HCT116 (cell line): ENCODE results near the gene HECW1. TPM values are rescaled to one million over a fixed set of nuclear protein-coding genes. Genes with fewer than 3 reads are reported as not detected.

Experiments
- ATAC-seq: fragments of 200-7000 bp; cut with Tn5 transposase; 2 replicates; pipeline ENCODE4 v1.9.1; 2020; ENCODE audit warnings: mild to moderate bottlenecking, moderate library complexity
- BruUV-seq: library from RNA; stranded (reverse); fragments of 400-500 nt; replicated peaks from 2 replicates; lab custom pipeline; 2021; lab: Mats Ljungman, UMichigan
- CTCF ChIA-PET: fragments of 300-600 bp; sonication (Branson Sonifier 250); formaldehyde crosslinking; loops from one replicate; lab custom pipeline; 2021; ENCODE audit warnings: antibody characterized with exemption; lab: Charles Lee
- POLR2A ChIA-PET: fragments of 300-600, 350-600 bp; sonication (Branson Sonifier 250); formaldehyde crosslinking; loops from one replicate; lab custom pipeline; 2021; ENCODE audit warnings: antibody characterized with exemption; lab: Charles Lee
- RAD21 ChIA-PET, 2 experiments: fragments of 300-600 bp; sonication (Branson Sonifier 250); formaldehyde crosslinking; loops; one replicate each; lab custom pipeline; 2023; ENCODE audit warnings: low total read pairs in 2 of 2; ENCODE audit not compliant: uncharacterized antibody in 2 of 2, unreplicated experiment in 2 of 2, low non-redundant PET in 1 of 2; lab: Charles Lee
- DNase-seq: peaks from one replicate; pipeline ENCODE4 v3.0.0-alpha.2; 2010; ENCODE audit warnings: low read depth, low spot score
- H2AFZ ChIP-seq: fragments of 200-600 bp; shearing (Covaris generic), sonication (generic); 2 replicates; pipeline ENCODE4 v1.6.1; 2017; ENCODE audit warnings: low read depth, mixed run types, mixed read lengths, antibody characterized with exemption, low read length; ENCODE audit not compliant: poor library complexity, severe bottlenecking
- H3K27ac ChIP-seq: 2 replicates; pipeline ENCODE4 v1.5.1; 2012; ENCODE audit warnings: low read depth, low read length
- H3K27me3 ChIP-seq: fragments of 200-600 bp; sonication (generic); 2 replicates; pipeline ENCODE4 v1.6.1; 2016; ENCODE audit warnings: mixed run types, low read length, mixed read lengths; ENCODE audit not compliant: insufficient read depth
- H3K36me3 ChIP-seq, 2 experiments: fragments of 200-500 bp in 1 of 2; fragments of 200-600 bp in 1 of 2; sonication (Bioruptor generic) in 1 of 2; sonication (generic) in 1 of 2; 2 replicates each; pipeline versions ENCODE4 v1.5.1 to v1.6.1; 2014 to 2016; ENCODE audit warnings: low read length in 2 of 2, inconsistent platforms in 1 of 2, mixed read lengths in 1 of 2, mixed run types in 1 of 2; ENCODE audit not compliant: insufficient read depth in 2 of 2, control insufficient read depth in 1 of 2
- H3K4me1 ChIP-seq, 2 experiments: fragments of 200-600 bp in 1 of 2; sonication (generic) in 1 of 2; 2 replicates each; pipeline versions ENCODE4 v1.5.1 to v1.6.1; 2012 to 2017; ENCODE audit warnings: low read length in 2 of 2, inconsistent platforms in 1 of 2, mild to moderate bottlenecking in 1 of 2, mixed read lengths in 1 of 2, mixed run types in 1 of 2, moderate library complexity in 1 of 2; ENCODE audit not compliant: insufficient read depth in 2 of 2, control insufficient read depth in 1 of 2
- H3K4me2 ChIP-seq: fragments of 200-600 bp; sonication (generic); 2 replicates; pipeline ENCODE4 v1.6.1; 2017; ENCODE audit warnings: mixed run types, low read length, mixed read lengths
- H3K4me3 ChIP-seq, 2 experiments: fragments of 200-600 bp in 1 of 2; sonication (generic) in 1 of 2; replicated peaks in 1 of 2; 2 replicates each; pipeline ENCODE4 v1.5.1; 2011 to 2016; ENCODE audit warnings: low read length in 2 of 2, control low read depth in 1 of 2, low read depth in 1 of 2, mild to moderate bottlenecking in 1 of 2, mixed read lengths in 1 of 2, mixed run types in 1 of 2
- H3K79me2 ChIP-seq: fragments of 200-600 bp; sonication (generic); 2 replicates; pipeline ENCODE4 v1.6.1; 2017; ENCODE audit warnings: mild to moderate bottlenecking, mixed run types, low read length, moderate library complexity, mixed read lengths; ENCODE audit not compliant: insufficient read depth
- H3K9ac ChIP-seq: fragments of 200-600 bp; sonication (generic); 2 replicates; pipeline ENCODE4 v1.6.1; 2016; ENCODE audit warnings: low read length, mixed read lengths
- H3K9me2 ChIP-seq: fragments of 200-600 bp; sonication (generic), shearing (Covaris generic); 2 replicates; pipeline ENCODE4 v1.6.1; 2017; ENCODE audit warnings: mixed run types, mild to moderate bottlenecking, moderate library complexity; ENCODE audit not compliant: insufficient read depth
- H3K9me3 ChIP-seq, 2 experiments: fragments of 200-500 bp in 1 of 2; fragments of 200-600 bp in 1 of 2; sonication (Bioruptor generic) in 1 of 2; sonication (generic) in 1 of 2; 2 replicates each; pipeline ENCODE4 v1.6.1; 2014 to 2017; ENCODE audit warnings: low read length in 2 of 2, mixed read lengths in 2 of 2, inconsistent platforms in 1 of 2, low read depth in 1 of 2, mild to moderate bottlenecking in 1 of 2, mixed run types in 1 of 2, moderate library complexity in 1 of 2; ENCODE audit not compliant: control insufficient read depth in 1 of 2, insufficient read depth in 1 of 2
- H4K20me1 ChIP-seq: fragments of 200-600 bp; sonication (generic), shearing (Covaris generic); 2 replicates; pipeline ENCODE4 v1.6.1; 2017; ENCODE audit warnings: mixed run types, mild to moderate bottlenecking, moderate library complexity; ENCODE audit not compliant: insufficient read depth
- CEBPB ChIP-seq: IDR thresholded peaks from 2 replicates; pipeline ENCODE4 v1.6.1; 2012; ENCODE audit warnings: low read depth
- EGR1 ChIP-seq: IDR thresholded peaks from 2 replicates; pipeline ENCODE4 v1.6.1; 2012; ENCODE audit warnings: low read depth
- ELF1 ChIP-seq: IDR thresholded peaks from 2 replicates; pipeline ENCODE4 v1.6.1; 2012; ENCODE audit warnings: low read depth, borderline replicate concordance
- FOSL1 ChIP-seq: IDR thresholded peaks from 2 replicates; pipeline ENCODE4 v1.6.1; 2012; ENCODE audit warnings: low read depth
- POLR2AphosphoS5 ChIP-seq: IDR thresholded peaks from 2 replicates; pipeline ENCODE4 v1.6.1; 2011; ENCODE audit warnings: mild to moderate bottlenecking, low read depth, low read length, moderate library complexity
- SP1 ChIP-seq: IDR thresholded peaks from 2 replicates; pipeline ENCODE4 v1.6.1; 2012; ENCODE audit warnings: low read depth
- ZFX ChIP-seq: fragments of 450-650 bp; IDR thresholded peaks from 2 replicates; pipeline ENCODE4 v1.6.1; 2017
- intact Hi-C: fragments of 100-400 bp; cut with micrococcal nuclease; formaldehyde crosslinking; loops from 2 replicates; pipeline ENCODE4 v1.10.0; 2022
- total RNA-seq: library from RNA; stranded (reverse); gene quantifications from one replicate; pipeline ENCODE4 v1.2.1, GENCODE V29; 2021; ENCODE audit not compliant: unreplicated experiment
- TF ChIP-seq, protein P1 (sequence below), 3 experiments: fragments of 200-600 bp in 1 of 3; sonication (generic) in 1 of 3; IDR thresholded peaks in 2 of 3; conservative IDR thresholded peaks in 1 of 3; 2 replicates each; pipeline ENCODE4 v1.5.1; 2012 to 2017; ENCODE audit warnings: low read depth in 2 of 3, low read length in 2 of 3, antibody characterized with exemption in 1 of 3, borderline replicate concordance in 1 of 3, control low read depth in 1 of 3, mild to moderate bottlenecking in 1 of 3, mixed read lengths in 1 of 3, mixed run types in 1 of 3, moderate library complexity in 1 of 3; ENCODE audit not compliant: insufficient read depth in 1 of 3
- TF ChIP-seq, protein P2 (sequence below): IDR thresholded peaks from 2 replicates; pipeline ENCODE4 v1.6.1; 2012

The HECW1 gene
- total RNA-seq, 1 experiment from 2014 or later = 5.6 TPM

DNA sequence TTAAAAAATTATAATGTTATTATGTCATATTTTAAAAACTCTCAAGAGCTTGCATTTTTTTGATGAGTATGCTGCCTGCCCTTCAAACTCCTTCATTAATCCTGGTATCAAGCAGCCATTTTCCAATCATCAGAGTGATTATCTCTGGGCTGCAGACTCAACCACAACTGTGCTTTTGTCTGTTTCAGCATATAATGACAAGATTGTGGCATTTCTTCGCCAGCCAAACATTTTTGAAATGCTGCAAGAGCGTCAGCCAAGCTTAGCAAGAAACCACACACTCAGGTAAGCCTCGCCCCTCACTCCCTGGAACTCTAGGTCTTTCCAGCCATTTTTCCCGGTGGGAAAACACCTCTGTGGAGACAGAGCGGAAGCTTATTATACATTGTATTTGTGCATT lies 380.4 kb downstream of the HECW1 start (continued):
- TF ChIP-seq, protein P1, sequence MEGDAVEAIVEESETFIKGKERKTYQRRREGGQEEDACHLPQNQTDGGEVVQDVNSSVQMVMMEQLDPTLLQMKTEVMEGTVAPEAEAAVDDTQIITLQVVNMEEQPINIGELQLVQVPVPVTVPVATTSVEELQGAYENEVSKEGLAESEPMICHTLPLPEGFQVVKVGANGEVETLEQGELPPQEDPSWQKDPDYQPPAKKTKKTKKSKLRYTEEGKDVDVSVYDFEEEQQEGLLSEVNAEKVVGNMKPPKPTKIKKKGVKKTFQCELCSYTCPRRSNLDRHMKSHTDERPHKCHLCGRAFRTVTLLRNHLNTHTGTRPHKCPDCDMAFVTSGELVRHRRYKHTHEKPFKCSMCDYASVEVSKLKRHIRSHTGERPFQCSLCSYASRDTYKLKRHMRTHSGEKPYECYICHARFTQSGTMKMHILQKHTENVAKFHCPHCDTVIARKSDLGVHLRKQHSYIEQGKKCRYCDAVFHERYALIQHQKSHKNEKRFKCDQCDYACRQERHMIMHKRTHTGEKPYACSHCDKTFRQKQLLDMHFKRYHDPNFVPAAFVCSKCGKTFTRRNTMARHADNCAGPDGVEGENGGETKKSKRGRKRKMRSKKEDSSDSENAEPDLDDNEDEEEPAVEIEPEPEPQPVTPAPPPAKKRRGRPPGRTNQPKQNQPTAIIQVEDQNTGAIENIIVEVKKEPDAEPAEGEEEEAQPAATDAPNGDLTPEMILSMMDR (IDR thresholded peaks at IDR 0.05 in 2 of 3, conservative IDR thresholded peaks at IDR 0.05 in 1 of 3; ENCODE audit: borderline replicate concordance in 1 of 3, insufficient read depth in 1 of 3, low read depth in 2 of 3, low read length in 2 of 3) = no peak
- TF ChIP-seq ELF1 = no peak
- TF ChIP-seq ZFX = no peak
- TF ChIP-seq EGR1 = no peak
- no peak for TF ChIP-seq POLR2AphosphoS5
- no peak for TF ChIP-seq CEBPB
- TF ChIP-seq, all 23 proteins: peak for 0

- Histone ChIP-seq H3K4me2 (no peak overlapping the region), H3K27me3 (no peaks in the 10 kb centered on the region), H3K4me3 (no peak overlapping the region), H3K4me1 (no peaks in the 10 kb centered on the region; a peak in 1 of 4 replicates), H4K20me1 (no peaks in the 10 kb centered on the region), H3K36me3 (no peaks in the 10 kb centered on the region), H3K9ac (no peak overlapping the region), H3K27ac (no peak overlapping the region), H3K9me3 (no peaks in the 10 kb centered on the region), H3K79me2 (no peaks in the 10 kb centered on the region), H3K9me2 (no peaks in the 10 kb centered on the region), H2AFZ (no peak overlapping the region)
- RAD21 ChIA-PET = no interaction called here
- CTCF ChIA-PET = no interaction called here
- ATAC-seq (no peak), DNase-seq (no peak)
- TF ChIP-seq, protein P1 (IDR thresholded peaks at IDR 0.05 in 2 of 3, conservative IDR thresholded peaks at IDR 0.05 in 1 of 3; ENCODE audit: borderline replicate concordance in 1 of 3, insufficient read depth in 1 of 3, low read depth in 2 of 3, low read length in 2 of 3) = no peak
- TF ChIP-seq, protein P2, sequence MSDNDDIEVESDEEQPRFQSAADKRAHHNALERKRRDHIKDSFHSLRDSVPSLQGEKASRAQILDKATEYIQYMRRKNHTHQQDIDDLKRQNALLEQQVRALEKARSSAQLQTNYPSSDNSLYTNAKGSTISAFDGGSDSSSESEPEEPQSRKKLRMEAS = no peak
- no peak for TF ChIP-seq FOSL1
- no peak for TF ChIP-seq SP1
- BruUV-seq = no TSS peak
- POLR2A ChIA-PET = no interaction called here
- intact Hi-C loops = no loop called here
Observed at GRCh38 chr7:43495572-43495971, 383.1 kb downstream of the HECW1 start.
